G401 (cell line): ENCODE results near the gene C10orf95. TPM values are rescaled to one million over a fixed set of nuclear protein-coding genes. Genes with fewer than 3 reads are reported as not detected.

Source experiments
- DNase-seq: peaks from one replicate; pipeline ENCODE4 v3.0.0-alpha.2; 2015; ENCODE audit warnings: low spot score
- in situ Hi-C: cut with HindIII; loops from 2 replicates; pipeline ENCODE4 v1.10.0; 2016; ENCODE audit warnings: low sequenced_read_pairs, mixed read lengths
- total RNA-seq: library from RNA; depleted of rRNA; stranded (reverse); fragments of >200 nt; shearing (Covaris generic); gene quantifications from 2 replicates; pipeline ENCODE4 v1.2.3, GENCODE V29; 2014; rRNA removed

Gene C10orf95
- total RNA-seq, 1 experiment from 2014 or later: not detected

- in situ Hi-C loops: no loop called here
- DNase-seq: no peak
Measured at GRCh38 chr10:102407425-102408130, 43.8 kb downstream of the C10orf95 start.

- no peak for DNase-seq
- in situ Hi-C loops: no loop called here
Measured at GRCh38 chr10:102406815-102407214, 44.5 kb downstream of the C10orf95 start.

GRCh38 chr10:102405632-102406031, 45.7 kb downstream of the C10orf95 start:
- in situ Hi-C loops: no loop called here
- no peak for DNase-seq

GRCh38 chr10:102405108-102405571, 46.2 kb downstream of the C10orf95 start:
- DNase-seq: no peak
- in situ Hi-C loops: no loop called here

GRCh38 chr10:102404361-102405107, 46.8 kb downstream of the C10orf95 start:
- in situ Hi-C loops: no loop called here
- no peak for DNase-seq

- DNase-seq: no peak
- in situ Hi-C loops: no loop called here
Measured at GRCh38 chr10:102403115-102403514, 48.2 kb downstream of the C10orf95 start.

- no peak for DNase-seq
- in situ Hi-C loops: no loop called here
Measured at GRCh38 chr10:102402512-102402896, 48.8 kb downstream of the C10orf95 start.

- in situ Hi-C loops: no loop called here
- DNase-seq: no peak
Measured at GRCh38 chr10:102401735-102402511, 49.4 kb downstream of the C10orf95 start.

- DNase-seq: no peak
- in situ Hi-C loops: no loop called here
Measured at GRCh38 chr10:102401342-102401654, 50.0 kb downstream of the C10orf95 start.

- DNase-seq: no peak
- in situ Hi-C loops: no loop called here
Measured at GRCh38 chr10:102400598-102401341, 50.6 kb downstream of the C10orf95 start.

GRCh38 chr10:102400076-102400475, 51.3 kb downstream of the C10orf95 start:
- in situ Hi-C loops: no loop called here
- no peak for DNase-seq

Other genes with a start within 250 kb of the C10orf95 start
- 2.1 and 3.3 TPM in 2 replicates for gene ELOVL3, start 225.2 kb downstream of the C10orf95 start, total RNA-seq
- gene PITX3, start 210.0 kb downstream of the C10orf95 start, total RNA-seq: 5.4 and 6.3 TPM in 2 replicates
- gene GBF1, start 206.0 kb downstream of the C10orf95 start, total RNA-seq: 15.3 and 16.0 TPM in 2 replicates
- 23.3 and 23.9 TPM in 2 replicates for gene NFKB2, start 55.8 kb downstream of the C10orf95 start, total RNA-seq
- 3.1 and 7.9 TPM in 2 replicates for gene PSD, start 32.8 kb downstream of the C10orf95 start, total RNA-seq
- gene FBXL15, start 30.7 kb downstream of the C10orf95 start, total RNA-seq: 29.9 and 32.1 TPM in 2 replicates
- 133 and 209 TPM in 2 replicates for gene CUEDC2, start 19.0 kb downstream of the C10orf95 start, total RNA-seq
- 116 and 185 TPM in 2 replicates for gene ACTR1A, start 51.2 kb upstream of the C10orf95 start, total RNA-seq
- gene SUFU, start 52.4 kb upstream of the C10orf95 start, total RNA-seq: 1.7 and 2.4 TPM in 2 replicates
- 30.2 and 44.4 TPM in 2 replicates for gene TRIM8, start 192.9 kb upstream of the C10orf95 start, total RNA-seq